NCI-H1436 treated with DMSO at 0.1 percent for 48 hours (cell line): Measurements from ENCODE around the gene SUPT5H.

Experiments used
- DNase-seq: peaks from one replicate; lab custom pipeline; 2025; lab: John Stamatoyannopoulos, UW

Gene SUPT5H

GRCh38 chr19:39520541-39521484 lies 75.4 kb downstream of the SUPT5H start:
- no peak for DNase-seq

- DNase-seq, result no peak
Measured at GRCh38 chr19:39524495-39524894, 79.1 kb downstream of the SUPT5H start.

GRCh38 chr19:39525205-39525604 lies 79.8 kb downstream of the SUPT5H start:
- no peak for DNase-seq
